SU-DHL-6 (cell line): ENCODE measurements around the gene RNF187.

Source experiments
- EZH2phosphoT487 ChIP-seq: fragments of 200-600 bp; sonication (generic), shearing (Covaris generic); conservative IDR thresholded peaks from 2 replicates; pipeline ENCODE4 v1.6.1; 2018; ENCODE audit warnings: mild to moderate bottlenecking, antibody characterized with exemption, low read length, moderate library complexity, mixed read lengths
- TF ChIP-seq, protein P1 (sequence below): fragments of 200-600 bp; sonication (generic); IDR thresholded peaks from one replicate; pipeline ENCODE4 v1.5.1; 2017; ENCODE audit warnings: antibody characterized with exemption, mild to moderate bottlenecking, low read length, moderate library complexity; ENCODE audit not compliant: insufficient read depth, poor library complexity, severe bottlenecking

- TF ChIP-seq, protein P1, sequence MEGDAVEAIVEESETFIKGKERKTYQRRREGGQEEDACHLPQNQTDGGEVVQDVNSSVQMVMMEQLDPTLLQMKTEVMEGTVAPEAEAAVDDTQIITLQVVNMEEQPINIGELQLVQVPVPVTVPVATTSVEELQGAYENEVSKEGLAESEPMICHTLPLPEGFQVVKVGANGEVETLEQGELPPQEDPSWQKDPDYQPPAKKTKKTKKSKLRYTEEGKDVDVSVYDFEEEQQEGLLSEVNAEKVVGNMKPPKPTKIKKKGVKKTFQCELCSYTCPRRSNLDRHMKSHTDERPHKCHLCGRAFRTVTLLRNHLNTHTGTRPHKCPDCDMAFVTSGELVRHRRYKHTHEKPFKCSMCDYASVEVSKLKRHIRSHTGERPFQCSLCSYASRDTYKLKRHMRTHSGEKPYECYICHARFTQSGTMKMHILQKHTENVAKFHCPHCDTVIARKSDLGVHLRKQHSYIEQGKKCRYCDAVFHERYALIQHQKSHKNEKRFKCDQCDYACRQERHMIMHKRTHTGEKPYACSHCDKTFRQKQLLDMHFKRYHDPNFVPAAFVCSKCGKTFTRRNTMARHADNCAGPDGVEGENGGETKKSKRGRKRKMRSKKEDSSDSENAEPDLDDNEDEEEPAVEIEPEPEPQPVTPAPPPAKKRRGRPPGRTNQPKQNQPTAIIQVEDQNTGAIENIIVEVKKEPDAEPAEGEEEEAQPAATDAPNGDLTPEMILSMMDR, result no peak
- no peak for TF ChIP-seq EZH2phosphoT487
Measured at GRCh38 chr1:228477263-228477662, 9.9 kb upstream of the RNF187 start.
